ENCODE results near the gene HNRNPF. TPM values are rescaled to one million over a fixed set of nuclear protein-coding genes. Genes with fewer than 3 reads are reported as not detected.

HNRNPF gene
- total RNA-seq, 1 donor from 2014 or later = 211 TPM

DNA sequence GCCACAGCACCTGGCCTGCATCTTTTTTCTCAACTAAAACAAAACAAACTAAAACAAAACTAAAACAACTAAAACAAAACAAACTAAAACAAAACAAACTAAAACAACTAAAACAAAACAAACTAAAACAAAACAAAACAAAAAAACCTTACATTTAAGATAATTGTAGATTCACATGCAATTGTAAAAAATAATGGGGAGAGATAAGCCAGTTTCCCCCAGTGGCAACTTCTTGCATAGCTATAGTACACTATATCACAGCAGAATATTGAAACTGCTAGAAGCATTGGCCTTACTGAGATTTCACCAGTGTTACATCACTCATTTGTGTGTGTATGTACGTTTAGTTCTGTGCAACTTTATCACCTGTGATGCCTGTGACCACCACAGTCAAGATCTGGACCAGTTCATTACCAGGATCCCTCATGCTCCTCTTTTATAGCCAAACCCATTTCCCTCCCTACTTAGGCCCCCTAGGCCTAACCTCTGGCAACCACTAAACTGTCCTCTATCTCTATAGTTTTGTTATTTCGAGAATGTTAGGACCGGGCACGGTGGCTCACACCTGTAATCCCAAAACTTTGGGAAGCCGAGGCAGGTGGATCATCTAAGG, 28.3 kb downstream of the HNRNPF start:
- H3K9me3 Mint-ChIP-seq (ENCODE audit: low read depth) = no peaks in the 10 kb centered on the region
- TF ChIP-seq, protein P1, sequence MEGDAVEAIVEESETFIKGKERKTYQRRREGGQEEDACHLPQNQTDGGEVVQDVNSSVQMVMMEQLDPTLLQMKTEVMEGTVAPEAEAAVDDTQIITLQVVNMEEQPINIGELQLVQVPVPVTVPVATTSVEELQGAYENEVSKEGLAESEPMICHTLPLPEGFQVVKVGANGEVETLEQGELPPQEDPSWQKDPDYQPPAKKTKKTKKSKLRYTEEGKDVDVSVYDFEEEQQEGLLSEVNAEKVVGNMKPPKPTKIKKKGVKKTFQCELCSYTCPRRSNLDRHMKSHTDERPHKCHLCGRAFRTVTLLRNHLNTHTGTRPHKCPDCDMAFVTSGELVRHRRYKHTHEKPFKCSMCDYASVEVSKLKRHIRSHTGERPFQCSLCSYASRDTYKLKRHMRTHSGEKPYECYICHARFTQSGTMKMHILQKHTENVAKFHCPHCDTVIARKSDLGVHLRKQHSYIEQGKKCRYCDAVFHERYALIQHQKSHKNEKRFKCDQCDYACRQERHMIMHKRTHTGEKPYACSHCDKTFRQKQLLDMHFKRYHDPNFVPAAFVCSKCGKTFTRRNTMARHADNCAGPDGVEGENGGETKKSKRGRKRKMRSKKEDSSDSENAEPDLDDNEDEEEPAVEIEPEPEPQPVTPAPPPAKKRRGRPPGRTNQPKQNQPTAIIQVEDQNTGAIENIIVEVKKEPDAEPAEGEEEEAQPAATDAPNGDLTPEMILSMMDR (IDR thresholded peaks at IDR 0.05; ENCODE audit: unreplicated experiment) = no peak
- no peaks in the 10 kb centered on the region for H3K27me3 Mint-ChIP-seq
- peaks cover 12% of the 10 kb centered on the region for H3K4me1 Mint-ChIP-seq (ENCODE audit: low read depth)
- no peaks in the 10 kb centered on the region for H3K36me3 Mint-ChIP-seq (ENCODE audit: insufficient read depth)
- H3K4me3 Mint-ChIP-seq (ENCODE audit: low read depth) = no peak overlapping the region
- DNase-seq (ENCODE audit: low spot score, unreplicated experiment) = no peak
- no peak overlapping the region for H3K27ac Mint-ChIP-seq

DNA sequence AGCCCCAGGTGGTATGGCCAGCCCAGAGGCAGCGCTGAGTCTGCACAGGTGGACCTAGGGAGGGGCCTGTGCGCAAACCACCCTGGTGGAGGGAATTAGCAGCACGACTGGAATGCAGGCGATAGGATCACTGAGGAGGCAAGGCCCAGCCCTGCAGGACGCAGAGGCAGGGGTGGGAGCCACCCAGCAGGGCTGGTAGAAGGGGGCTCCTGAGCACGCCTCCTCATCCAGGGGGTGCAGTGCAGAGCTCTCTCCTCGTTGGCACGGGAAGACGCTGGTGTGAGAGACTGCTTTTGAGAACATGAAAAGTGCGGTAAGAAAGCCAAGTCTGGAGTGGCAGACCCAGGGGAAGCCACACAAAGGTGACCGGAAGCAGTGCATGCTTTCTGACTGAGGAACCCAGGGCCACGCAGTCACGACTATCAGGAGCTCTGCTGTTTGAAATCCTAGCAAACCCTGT, 31.5 kb downstream of the HNRNPF start:
- Mint-ChIP-seq H3K36me3 (ENCODE audit: insufficient read depth) (no peaks in the 10 kb centered on the region), H3K4me3 (ENCODE audit: low read depth) (no peak overlapping the region), H3K9me3 (ENCODE audit: low read depth) (no peaks in the 10 kb centered on the region), H3K27me3 (no peaks in the 10 kb centered on the region), H3K27ac (peak overlapping the region; percentile 94), H3K4me1 (ENCODE audit: low read depth) (peaks cover 20% of the 10 kb centered on the region)
- peak; percentile 41 for DNase-seq (ENCODE audit: low spot score, unreplicated experiment)
- TF ChIP-seq, protein P1 (IDR thresholded peaks at IDR 0.05; ENCODE audit: unreplicated experiment) = peak; percentile 71

DNA sequence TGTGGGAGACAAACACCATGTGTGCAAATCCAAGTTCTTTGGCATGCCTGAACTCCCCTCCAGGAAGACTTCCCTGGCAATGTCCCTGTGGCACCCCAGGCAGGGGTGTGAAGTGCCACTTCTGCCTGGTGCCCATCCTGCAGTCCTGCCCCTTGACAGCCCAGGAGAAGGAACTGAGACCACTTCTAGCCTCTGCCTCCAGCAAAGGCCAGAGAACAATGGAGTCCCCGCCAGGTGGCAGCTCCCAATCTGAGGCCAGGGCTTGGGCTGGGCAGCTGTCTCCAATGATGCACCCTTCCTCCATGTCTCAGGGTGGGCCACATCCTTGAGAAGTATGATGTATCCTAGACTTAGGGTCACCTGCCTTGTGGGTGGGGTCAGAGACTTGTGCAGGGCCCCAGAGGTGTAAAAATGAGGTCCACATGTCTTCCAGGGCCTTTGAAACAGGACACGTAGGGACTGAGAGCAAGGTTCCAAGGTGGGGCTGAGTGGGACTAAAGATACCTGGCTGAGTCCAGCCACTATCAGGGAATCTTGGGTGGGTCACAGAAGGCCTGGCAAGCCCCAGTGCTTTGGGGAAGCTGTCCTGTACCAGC, 32.1 kb downstream of the HNRNPF start:
- Mint-ChIP-seq H3K27ac (peak overlapping the region; percentile 94), H3K4me1 (ENCODE audit: low read depth) (peaks cover 20% of the 10 kb centered on the region), H3K4me3 (ENCODE audit: low read depth) (no peak overlapping the region), H3K9me3 (ENCODE audit: low read depth) (no peaks in the 10 kb centered on the region), H3K27me3 (no peaks in the 10 kb centered on the region), H3K36me3 (ENCODE audit: insufficient read depth) (no peaks in the 10 kb centered on the region)
- no peak for DNase-seq (ENCODE audit: low spot score, unreplicated experiment)
- TF ChIP-seq, protein P1 (IDR thresholded peaks at IDR 0.05; ENCODE audit: unreplicated experiment) = no peak

DNA sequence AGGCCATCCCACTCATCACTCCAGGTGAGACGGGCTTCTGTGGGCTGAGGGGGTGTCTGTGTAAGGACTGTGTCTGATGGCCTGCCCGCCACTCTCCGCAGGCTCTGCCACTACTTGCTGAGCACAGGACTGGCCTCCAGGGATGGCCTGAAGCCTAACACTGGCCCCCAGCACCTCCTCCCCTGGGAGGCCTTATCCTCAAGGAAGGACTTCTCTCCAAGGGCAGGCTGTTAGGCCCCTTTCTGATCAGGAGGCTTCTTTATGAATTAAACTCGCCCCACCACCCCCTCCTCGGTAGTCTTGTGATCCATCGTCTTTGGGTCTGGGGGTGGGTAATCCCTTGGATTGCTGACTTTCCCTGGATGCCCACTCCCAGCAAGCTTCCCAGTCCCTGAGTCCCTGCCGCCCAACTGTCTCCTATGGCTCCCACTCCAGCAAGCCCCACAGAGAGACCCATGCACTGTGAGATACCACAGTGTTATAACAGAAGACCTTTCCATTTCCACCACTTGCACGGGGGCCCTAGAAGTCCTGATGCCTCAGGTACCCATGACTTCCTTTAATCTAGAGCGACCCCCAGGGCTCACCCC, 32.8 kb downstream of the HNRNPF start:
- H3K9me3 Mint-ChIP-seq (ENCODE audit: low read depth) = no peaks in the 10 kb centered on the region
- H3K27ac Mint-ChIP-seq = no peak overlapping the region
- DNase-seq (ENCODE audit: low spot score, unreplicated experiment) = no peak
- no peaks in the 10 kb centered on the region for H3K36me3 Mint-ChIP-seq (ENCODE audit: insufficient read depth)
- H3K27me3 Mint-ChIP-seq = no peaks in the 10 kb centered on the region
- H3K4me3 Mint-ChIP-seq (ENCODE audit: low read depth) = no peak overlapping the region
- TF ChIP-seq, protein P1 (IDR thresholded peaks at IDR 0.05; ENCODE audit: unreplicated experiment) = no peak
- peaks cover 20% of the 10 kb centered on the region for H3K4me1 Mint-ChIP-seq (ENCODE audit: low read depth)

DNA sequence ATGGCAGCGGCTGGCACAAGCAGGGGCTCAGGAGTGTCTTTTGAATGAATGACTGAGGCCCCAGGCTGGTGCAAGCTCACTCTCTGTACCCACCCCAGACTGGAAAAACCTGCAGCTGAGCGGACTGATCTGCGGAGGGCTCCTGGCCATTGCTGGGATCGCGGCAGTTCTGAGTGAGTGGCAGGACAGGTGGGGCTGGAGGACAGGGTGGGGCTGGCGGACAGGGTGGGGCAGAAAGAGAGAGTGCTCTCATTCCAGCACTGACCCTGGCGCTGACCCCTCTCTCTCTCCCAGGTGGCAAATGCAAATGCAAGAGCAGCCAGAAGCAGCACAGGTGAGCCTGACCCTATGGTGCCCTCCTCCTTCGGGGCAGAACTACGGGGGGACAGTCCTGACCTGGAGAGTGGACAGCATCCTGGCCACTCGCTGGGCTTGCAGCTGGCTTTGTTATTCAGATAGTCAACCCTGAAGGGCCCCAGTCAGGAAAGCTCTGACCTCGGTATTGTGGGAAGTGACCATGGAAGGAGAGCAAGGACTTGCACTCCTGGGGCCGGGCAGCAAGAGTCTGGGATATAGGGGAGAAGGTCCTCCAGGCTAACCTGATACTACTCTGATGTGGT, 33.5 kb downstream of the HNRNPF start:
- Mint-ChIP-seq H3K27me3 (no peaks in the 10 kb centered on the region), H3K4me3 (ENCODE audit: low read depth) (no peak overlapping the region), H3K9me3 (ENCODE audit: low read depth) (no peaks in the 10 kb centered on the region), H3K36me3 (ENCODE audit: insufficient read depth) (no peaks in the 10 kb centered on the region), H3K27ac (peak overlapping the region; percentile 73), H3K4me1 (ENCODE audit: low read depth) (peaks cover 20% of the 10 kb centered on the region)
- no peak for DNase-seq (ENCODE audit: low spot score, unreplicated experiment)
- TF ChIP-seq, protein P1 (IDR thresholded peaks at IDR 0.05; ENCODE audit: unreplicated experiment) = no peak
